ENCODE data around the gene APC. TPM values are rescaled to one million over a fixed set of nuclear protein-coding genes. Genes with fewer than 3 reads are reported as not detected.
A peak's percentile ranks its signal among the peaks of the same experiment; 100 is the strongest.

The APC gene
- total and polyA plus RNA-seq, 2 donors (not counting 1 experiment from before 2014, with no cell fraction given), result 8.1 to 55.8 TPM

- intact Hi-C loops (cut with micrococcal nuclease), result loop anchor here (1.0 to 5.0 kb wide), 6 partner anchors 61 to 701 kb away; partner anchors contain the start of genes DCP2, REEP5 and YTHDC2
- Histone ChIP-seq H2AFZ (ENCODE audit: insufficient read depth, low read depth, low read length, poor library complexity, severe bottlenecking) (peak within 1 kb of the TSS; percentile 91), H3K27ac (ENCODE audit: low read length in 2 of 2) (peak within 1 kb of the TSS; percentile 83 to 92), H3K36me3 (replicated peaks in 1 of 2; ENCODE audit: control extremely low read depth in 1 of 2, control insufficient read depth in 1 of 2, extremely low read depth in 1 of 2, insufficient read depth in 2 of 2, low read length in 1 of 2) (peaks cover 4 to 17% of the 10 kb centered on the region in 2 experiments), H3K4me3 (ENCODE audit: control extremely low read depth in 1 of 5, extremely low read depth in 1 of 5, insufficient read depth in 1 of 5, low read depth in 2 of 5, low read length in 4 of 5) (peak within 1 kb of the TSS; percentile 77 to 99 (median 95)), H3K9me3 (ENCODE audit: control extremely low read depth in 1 of 3, control insufficient read depth in 2 of 3, insufficient read depth in 1 of 3, low read length in 2 of 3) (no peaks in the 10 kb centered on the region), H3K4me1 (ENCODE audit: control insufficient read depth in 2 of 2, insufficient read depth in 2 of 2, low read length in 2 of 2) (peaks cover 17 to 19% of the 10 kb centered on the region in 2 donors), H3K4me2 (replicated peaks; ENCODE audit: low read depth, low read length, poor library complexity, severe bottlenecking) (peak within 1 kb of the TSS; percentile 75), H3K9ac (ENCODE audit: low read length) (peak within 1 kb of the TSS; percentile 99), H3K79me2 (ENCODE audit: control insufficient read depth, insufficient read depth, low read length) (peaks cover 39% of the 10 kb centered on the region), H3K27me3 (replicated peaks in 1 of 4; ENCODE audit: control extremely low read depth in 1 of 4, control insufficient read depth in 3 of 4, insufficient read depth in 4 of 4, low read length in 3 of 4) (peaks cover 0 to 2% (median under 1%) of the 10 kb centered on the region in 4 experiments), H4K20me1 (ENCODE audit: control insufficient read depth, insufficient read depth, low read length, poor library complexity, severe bottlenecking) (peaks cover 9% of the 10 kb centered on the region)
- WGBS (ENCODE audit: insufficient coverage), result under 1% methylated on average over 44 of the region's 47 CpGs
- peak; percentile 94 for ATAC-seq (ENCODE audit: low read depth)
- DNase-seq, result peak; percentile 94
- no peaks in the 10 kb centered on the region for H3K9me3 Mint-ChIP-seq (ENCODE audit: insufficient read depth)
- peak within 1 kb of the TSS; percentile 93 for H3K27ac Mint-ChIP-seq
- TF ChIP-seq CTCF (IDR thresholded peaks at IDR 0.05) (no peak), EZH2 (IDR thresholded peaks at IDR 0.05; ENCODE audit: borderline replicate concordance, insufficient read depth, low read depth, low read length, poor library complexity, severe bottlenecking) (no peak)
- peaks cover 17% of the 10 kb centered on the region for H3K27me3 Mint-ChIP-seq
- H3K4me3 Mint-ChIP-seq, result peak within 1 kb of the TSS; percentile 98
- ChIA-PET POLR2A (interaction anchor here (0.6 to 1.7 kb wide), 4 partner anchors 12 to 115 kb away, joined by 4 to 9 read pairs (median 6); partner anchors contain the start of genes DCP2 and REEP5), CTCF (interaction anchor here (1.1 to 2.8 kb wide), 10 partner anchors 13 to 169 kb away, joined by 3 to 18 read pairs (median 4); partner anchors contain the start of gene DCP2)
- H3K4me1 Mint-ChIP-seq, result peaks cover 30% of the 10 kb centered on the region
Observed at GRCh38 chr5:112860929-112861637, 123.4 kb downstream of the APC start, which contains the start of gene SRP19. Gene SRP19, plus strand, starts transcription at chr5:112861287. Its CDS starts 90 bp downstream, at chr5:112861377.

Data from B cell (primary cell).